ENCODE measurements around the gene KCNK4.
"Not testable (repeated sequence)": the region's sequence is repeated elsewhere in the genome, so short reads cannot be mapped to it uniquely, and the experiment has no call there.

The KCNK4 gene

DNA sequence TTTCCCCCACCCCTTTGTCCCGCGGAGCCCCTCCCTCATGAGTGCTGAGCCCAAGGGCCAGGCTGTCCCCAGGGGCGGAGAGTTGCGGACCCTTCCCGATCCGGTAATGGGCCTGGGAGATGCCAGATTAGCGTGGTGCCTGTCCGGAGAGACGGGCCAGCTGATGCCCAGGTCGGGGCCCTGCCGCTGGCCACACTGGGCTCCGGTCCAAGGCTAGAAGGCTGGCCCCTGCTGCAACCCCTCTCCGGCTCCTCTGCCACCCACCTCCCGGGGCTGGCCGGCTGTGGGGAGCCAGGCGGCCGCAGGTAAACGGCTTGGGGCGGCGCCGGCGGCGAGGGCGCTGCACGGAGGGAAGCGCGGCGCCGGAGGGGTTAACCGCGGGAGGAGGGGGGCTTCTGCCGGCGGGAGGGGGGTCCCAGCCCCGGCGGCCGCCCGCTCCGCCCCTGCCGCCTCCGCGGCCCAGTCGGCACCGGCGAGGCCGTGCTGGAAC is at the start of gene KCNK4:
Gene KCNK4, plus strand, starts transcription at position 41 of the 490 bp plus-strand sequence. CDS start 1,717 bp downstream, outside the sequence.
- DNase-seq, result no peak

DNA sequence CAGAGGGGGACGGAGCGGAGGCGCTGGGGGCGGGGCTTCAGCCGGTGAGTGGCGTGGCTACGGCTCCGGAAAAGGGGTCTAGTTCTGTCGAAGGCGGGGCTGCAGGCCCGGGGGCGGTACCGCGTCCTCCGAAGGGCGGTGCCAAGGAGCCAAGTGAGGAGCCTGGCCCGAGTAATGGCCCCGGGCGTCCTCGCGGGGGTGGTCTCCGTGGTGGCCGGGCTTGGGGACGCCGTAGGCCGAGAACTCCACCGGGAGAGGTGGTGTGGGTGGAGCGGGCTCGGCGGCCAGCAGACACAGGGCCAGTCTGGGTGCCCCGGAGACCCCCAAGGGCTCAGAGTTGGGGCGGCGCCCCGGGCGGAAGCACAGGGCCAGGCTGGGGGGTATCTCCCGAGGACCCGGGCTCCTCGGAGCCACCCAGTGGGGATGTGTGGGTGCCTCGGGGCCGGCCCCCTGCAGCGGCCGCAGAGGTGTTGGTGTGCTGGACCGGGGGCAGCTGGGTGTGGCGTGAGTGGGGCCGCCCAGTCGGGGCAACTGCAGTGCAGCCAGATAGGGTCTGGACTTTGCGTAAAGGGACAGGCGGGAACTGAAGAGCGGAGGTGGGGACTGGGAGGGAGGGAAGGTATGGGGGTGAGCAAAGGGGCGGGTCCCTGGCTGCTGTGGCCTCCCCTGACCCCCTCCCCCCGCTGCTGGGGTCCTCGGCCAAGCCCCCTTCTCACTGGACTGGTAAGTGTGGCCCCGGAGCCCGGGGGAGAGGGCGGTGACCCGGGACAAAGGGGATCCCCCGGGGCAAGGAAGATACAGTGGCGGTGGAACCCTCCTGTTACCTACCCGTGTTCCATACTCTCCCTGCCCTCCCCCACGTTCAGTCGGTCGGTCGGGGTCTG is 49.4 kb upstream of the KCNK4 start:
- no peak for DNase-seq

DNA sequence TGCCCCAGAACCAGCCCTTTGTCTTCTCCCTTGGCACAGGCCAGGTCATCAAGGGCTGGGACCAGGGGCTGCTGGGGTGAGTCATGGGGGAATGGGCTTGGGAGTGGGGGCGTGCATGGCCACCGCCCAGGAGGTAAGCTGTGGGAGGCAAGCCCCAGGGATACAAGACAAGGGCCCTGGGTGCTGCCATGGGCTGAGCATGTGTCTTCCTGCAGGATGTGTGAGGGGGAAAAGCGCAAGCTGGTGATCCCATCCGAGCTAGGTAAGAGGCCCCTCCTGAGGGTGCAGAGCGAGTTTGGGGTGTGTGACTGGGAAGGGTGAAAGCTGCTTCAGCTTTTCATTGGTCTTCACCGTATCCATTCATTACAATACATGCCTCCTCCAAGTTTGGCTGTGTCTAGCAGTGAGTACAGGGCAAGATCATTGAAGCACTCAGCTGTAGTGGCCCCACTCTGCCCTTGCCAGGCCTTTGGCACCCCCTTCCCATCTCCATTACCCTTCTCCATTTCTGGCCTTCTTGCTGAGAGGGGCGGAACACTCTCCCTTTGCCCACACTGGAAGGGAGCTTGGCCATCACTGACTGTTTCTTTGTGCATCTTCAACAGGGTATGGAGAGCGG is 47.8 kb upstream of the KCNK4 start:
- DNase-seq, result no peak

DNA sequence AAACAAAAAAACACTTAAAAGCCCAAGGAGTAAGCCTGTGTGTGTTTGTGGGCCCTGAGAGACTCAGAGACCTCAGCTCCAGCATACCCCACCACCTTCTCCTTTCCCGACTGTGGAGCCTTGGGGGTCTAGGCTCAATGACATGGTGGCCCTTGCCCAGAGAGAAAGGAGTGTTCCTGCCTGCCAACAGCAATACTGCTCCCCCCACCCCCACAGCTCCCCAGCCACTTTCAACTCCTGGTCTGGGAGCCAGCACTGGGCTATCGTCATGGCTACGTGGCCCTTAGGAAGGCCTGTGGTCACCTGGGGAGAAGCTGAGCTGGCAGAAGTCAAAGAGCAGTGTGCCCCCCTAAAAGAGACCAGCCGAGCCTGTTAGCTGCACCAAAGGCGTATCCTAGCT is 47.0 kb upstream of the KCNK4 start:
- DNase-seq, result no peak

DNA sequence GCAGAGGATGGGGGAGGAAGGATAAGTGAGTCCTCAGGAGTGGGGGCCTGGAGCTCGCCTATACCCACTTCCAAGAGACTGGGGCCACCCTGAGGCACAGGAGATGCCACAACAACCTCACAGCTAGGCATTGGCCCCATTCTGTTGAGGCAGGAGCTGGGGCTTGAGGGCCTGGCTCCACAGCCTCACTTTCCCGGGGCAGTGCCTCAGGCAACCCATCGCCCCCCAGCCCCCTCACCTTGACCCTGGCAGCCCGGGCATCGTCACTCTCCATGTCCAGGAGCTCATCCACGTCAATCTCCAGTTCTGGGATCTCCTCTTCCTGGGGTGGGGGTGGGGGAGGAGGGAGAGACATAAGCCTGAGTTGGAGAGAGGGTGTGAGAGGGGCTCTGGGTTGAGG is 46.1 kb upstream of the KCNK4 start:
- DNase-seq, result no peak

DNA sequence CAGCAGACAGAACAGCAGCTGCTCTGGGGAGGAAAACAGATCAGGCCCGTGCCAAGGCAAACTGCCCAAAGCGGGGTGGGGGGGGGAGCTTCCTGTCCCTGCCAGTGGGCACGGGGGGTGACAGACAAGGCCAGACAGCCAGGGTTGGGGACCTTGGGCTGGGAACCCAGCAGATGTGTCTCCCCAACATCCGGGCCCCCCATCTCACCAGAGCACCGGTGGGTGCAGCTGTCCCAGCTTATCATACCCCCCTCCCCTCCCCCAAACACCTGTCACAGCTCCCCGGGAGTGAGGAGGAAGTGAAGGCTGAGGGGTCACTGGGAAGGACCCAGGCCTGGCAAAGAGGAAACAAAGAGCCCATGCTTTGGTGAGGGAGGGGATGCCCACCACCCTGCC is 45.7 kb upstream of the KCNK4 start:
- DNase-seq, result peak; percentile 62 to 75

DNA sequence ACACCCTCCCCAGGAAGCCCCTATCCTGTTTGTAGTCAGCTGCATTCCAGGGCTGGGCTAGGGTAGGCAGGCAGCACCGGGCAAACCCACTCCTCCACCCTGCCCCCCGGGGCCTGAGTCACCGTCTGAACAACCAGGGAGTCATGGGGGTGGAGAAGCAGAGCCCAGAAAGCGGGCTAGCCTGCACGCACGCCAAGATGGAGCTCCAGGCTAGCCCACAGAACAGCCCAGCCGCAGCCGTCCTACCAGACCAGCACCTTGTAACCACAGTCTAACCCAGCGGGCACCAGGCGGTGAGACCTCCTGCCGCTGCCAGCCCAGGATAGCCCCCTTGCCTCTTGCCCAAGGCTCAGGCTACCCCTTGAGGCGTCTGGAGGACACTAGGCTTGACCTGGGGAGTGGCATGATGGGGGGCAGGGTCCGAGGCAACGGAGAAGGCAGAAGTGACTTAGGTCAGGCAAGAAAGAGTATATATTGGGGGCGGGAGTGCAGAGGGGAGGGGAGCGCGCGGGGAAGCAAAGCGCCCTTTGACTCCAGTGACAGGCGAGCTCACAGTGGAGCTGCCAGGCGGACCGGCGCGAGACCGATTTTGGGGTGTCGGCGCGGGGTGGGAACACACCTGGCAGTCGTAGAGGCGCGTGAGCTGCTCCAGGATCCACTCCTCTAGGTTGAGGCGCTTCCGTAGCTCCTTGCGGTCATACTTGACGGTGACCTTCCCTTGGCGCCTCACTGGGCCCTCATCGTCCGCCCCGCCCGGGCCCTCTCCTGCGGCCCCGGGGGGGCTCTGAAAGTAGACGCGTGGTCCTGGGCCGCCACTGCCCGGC is 45.1 kb upstream of the KCNK4 start:
- DNase-seq, result peak; percentile 25 to 60

DNA sequence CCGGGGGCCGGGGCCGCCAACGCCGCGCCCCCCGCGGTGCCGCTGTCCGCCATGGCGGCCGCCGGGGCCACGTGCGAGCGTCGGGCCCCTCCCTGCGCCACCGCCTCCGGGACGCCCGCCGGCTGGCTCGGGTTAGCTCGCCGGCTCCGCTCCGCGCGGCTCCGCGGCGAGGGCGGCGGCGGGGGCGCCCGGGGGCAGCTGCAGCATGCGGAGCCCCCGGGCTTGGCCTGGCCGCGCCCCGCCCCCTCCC is 44.6 kb upstream of the KCNK4 start:
- not testable (repeated sequence) for DNase-seq

DNA sequence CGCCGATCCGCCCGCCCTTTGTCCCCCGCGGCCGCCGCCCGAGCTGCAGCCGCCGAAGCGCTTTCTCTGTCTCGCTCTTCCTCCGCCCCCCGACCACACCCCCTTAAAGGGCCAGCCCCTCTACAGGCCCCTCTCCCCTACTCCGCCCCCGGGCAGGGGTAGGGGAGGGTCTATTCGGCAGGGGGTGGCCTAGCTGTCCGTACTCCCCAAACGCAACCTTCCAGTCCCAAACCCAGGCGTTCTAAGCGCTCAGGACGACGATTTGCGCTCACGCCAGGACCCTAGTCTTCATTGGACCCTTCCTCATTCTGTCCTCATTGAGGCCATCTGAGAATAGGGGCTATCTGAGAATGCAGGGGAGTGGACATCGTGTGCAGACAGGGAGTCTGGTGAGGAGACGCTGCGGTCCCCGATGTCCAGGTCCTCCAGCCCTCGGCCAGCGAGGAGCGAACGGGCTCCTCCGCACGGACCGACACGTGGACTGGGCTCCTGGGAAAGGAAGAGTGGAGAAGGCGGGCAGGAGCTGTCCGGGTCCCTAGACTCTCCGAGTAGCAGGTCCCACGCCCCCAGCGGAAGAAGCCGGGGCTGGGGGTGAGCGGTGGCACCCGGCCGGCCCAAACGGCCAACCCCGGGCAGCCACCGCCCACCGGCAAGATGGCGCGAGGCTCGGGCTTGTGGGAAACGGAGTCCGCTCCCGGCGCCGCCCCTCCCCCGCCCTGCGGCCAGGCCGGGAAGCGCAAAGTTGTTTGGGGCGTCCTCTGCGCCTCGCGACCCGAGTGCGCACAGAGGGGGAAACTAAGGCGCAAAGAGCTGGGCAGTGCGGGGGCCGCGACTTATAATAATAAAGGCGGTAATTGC is 44.0 kb upstream of the KCNK4 start, which contains the start of gene PPP1R14B:
Gene PPP1R14B, minus strand, starts transcription at position 73 of the 858 bp plus-strand sequence. CDS start 270 bp downstream, outside the sequence.
- DNase-seq, result peak; percentile 74 to 81

DNA sequence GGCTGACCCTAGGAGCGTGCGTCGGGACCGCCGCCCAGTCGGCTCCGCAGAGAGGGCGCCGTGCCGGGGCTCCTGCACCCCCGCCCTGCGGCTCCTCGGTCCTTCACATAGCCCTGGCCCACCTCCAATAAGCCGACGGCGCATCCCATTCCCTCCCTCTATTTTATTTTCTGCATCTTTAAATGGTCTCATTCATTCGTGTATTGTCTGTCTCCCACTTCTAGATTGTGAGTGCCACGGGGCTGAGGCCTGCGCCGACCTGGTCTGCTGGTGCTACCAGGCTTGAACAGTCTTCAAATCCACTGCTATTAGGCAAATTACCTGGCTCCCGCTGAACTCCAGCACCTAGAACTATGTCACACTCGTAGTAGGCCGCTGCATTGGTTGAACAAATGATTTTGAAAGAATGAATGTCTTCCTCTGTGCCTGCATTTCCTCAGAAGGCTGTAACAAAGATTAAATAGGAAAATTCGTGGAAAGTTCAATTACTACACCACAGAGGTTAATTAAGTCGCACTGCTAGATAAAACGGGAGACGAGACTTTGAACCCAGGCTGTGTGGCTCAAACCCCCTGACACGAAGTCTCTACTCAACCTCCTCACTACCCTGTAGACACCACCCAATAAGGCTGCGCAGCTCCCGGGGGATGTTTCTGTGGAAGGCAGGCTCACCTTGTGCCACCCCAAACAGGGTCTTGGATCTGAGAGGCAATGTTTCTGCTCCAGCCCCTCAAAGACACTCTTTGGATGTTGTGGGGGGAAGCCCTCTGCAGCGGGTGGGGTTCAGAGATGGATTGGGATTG is 43.2 kb upstream of the KCNK4 start:
- DNase-seq, result no peak

DNA sequence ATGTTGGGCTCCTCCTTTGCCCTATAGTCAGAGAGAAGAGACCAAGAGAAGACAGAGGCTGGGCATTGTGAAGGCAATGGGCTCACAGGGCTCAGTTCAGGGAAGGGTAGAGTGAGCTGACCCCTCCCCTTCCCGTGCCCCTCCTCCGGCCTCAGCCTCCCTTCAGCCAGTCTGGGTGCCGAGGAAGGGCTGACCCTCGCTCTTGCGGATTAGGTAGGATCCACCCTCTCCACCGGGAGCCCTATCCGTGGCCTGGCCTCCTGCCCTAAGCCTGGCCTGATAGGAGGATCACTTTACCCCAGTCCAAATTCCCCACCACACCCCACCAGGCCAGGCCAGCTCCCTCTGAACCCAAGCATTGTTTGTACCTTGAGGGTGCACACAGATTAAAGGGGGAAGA is 42.5 kb upstream of the KCNK4 start:
- no peak for DNase-seq

DNA sequence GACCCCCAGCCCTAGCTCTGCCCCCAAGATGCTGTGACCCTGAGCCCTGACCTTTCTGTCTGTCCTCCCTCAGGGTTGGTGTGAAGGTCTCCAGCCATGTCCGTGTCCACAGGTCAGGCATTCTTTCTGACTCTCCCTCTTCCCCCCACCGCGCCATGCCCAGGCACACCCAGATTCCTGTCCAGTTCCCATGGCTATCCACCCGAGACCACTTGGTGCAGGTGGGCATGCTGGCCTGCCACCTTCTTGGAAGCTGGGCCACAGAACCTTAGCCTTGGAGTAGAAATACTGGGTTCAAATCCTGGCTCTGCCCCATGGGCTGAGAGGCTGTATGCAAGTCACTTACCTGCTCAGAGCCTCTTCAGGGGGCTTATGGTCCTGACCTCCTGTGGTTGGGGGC is 42.1 kb upstream of the KCNK4 start:
- no peak for DNase-seq

DNA sequence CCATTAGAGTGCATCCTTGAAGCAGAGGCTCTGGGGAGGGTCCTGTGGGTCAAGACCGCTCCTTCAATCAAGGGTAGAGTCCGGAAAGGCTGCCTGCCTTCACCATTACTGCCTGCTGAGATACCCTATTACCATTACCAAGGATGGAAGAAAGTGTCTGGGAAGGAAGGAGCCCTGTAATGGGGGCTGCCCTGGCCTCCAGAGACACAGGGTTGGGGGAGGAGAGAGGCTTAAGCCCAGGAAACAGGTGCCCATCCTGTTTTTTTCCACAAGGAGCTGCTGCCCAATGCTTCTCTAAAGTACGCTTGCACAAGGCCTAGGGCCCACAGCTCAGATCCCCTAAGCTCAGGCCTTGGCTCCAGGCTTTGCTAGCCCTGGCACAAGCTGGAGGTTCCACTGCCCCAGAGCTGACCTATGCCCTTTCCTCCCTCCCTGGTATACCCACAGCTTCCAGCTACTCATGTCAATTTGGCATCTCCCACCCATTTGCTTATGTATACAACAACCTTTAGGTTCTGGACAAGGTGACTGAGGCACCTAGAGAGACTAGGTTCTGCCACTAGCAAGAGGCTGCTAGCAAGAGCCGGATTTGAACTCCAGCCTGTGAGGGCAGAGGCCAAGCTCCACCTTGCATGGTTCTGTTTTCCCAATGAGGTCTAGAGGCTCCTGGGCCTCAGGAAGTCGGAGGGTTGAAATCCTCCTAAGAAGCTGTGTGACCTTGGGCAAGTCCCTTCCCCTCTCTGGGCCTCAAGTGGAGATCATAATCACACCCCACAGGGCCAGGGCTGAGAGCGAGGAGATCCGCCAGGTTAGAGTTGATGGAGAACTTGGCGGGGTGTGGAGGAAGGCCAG is 41.3 kb upstream of the KCNK4 start:
- no peak for DNase-seq

DNA sequence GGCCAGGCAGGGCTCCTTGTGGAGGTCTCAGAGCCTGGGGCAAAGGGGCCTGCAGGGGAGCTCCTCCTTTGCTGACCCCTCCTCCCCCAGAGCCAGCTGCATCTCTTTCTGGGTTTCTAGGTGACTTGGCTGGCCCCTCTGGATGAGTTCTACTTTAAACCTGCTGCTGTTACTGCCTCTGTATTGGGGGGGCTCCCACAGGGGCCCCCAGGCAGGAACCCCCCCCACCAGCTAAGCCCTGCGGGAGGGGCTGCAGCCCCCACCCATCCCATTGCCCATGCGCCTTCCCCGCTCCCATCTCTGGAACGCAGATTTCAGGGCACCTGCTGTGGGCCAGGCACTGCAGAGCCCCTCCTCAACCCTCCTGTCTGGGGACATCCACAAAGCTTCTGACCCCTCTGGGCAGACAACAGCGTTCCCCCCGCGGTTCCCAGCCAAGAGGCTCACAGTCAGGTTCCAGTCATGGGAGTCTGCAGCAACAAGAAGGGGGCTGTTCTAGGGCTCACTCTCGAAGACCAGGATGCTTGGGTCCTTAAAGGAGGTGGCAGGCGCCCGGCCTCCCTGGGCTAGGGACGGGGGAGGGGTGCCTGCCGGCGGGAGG is 40.6 kb upstream of the KCNK4 start:
- DNase-seq, result no peak

DNA sequence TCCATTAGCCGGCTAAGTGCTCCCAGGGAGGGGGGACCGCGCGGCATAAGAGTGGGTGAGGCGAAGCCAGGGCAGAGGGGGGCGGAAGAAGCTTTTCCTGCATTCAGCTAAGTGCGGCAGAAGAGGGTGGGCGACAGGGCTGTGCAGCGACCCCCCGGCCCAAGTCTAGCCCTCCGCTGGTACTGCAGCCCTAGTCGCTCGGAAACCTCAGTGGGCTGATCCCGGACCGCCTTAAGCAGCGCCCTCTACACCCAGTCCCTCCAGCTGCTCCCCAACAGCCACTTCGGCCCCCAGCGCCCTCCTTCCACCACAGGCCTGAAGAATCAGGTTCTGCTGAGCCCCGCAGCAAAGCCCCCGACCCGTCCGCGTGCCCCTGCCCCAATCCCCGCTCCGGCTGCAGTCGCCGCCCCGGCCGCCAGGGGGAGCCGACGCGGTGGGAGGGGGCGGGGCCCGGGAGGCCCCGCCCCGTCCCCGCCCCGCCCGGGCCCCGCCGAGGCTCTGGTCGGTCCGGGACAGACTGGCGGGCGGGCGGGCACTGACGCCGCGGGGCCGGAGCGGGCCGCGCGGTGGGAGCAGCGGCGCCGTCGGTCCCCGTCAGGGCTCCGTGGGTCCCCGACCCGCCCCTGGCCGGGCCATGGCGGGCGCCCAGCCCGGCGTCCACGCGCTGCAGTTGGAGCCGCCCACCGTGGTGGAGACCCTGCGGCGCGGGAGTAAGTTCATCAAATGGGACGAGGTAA is 39.9 kb upstream of the KCNK4 start, which contains the start of gene PLCB3:
Gene PLCB3, plus strand, starts transcription at position 515 of the 737 bp plus-strand sequence. Its CDS starts 120 bp downstream, at position 635.
- peak; percentile 19 to 31 for DNase-seq

DNA sequence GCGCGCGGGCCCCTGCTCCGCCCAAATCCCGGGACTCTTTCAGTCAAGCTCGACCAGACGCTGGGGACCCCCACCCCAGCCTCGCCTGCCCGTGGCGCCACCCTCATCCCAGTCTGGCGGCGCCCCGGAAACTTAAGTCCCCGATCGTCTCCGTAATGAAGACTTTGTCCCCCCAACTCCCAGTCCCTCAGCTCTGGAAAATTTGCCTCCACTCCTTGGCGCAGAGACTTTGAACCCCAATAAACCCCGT is 39.4 kb upstream of the KCNK4 start:
- DNase-seq, result no peak

DNA sequence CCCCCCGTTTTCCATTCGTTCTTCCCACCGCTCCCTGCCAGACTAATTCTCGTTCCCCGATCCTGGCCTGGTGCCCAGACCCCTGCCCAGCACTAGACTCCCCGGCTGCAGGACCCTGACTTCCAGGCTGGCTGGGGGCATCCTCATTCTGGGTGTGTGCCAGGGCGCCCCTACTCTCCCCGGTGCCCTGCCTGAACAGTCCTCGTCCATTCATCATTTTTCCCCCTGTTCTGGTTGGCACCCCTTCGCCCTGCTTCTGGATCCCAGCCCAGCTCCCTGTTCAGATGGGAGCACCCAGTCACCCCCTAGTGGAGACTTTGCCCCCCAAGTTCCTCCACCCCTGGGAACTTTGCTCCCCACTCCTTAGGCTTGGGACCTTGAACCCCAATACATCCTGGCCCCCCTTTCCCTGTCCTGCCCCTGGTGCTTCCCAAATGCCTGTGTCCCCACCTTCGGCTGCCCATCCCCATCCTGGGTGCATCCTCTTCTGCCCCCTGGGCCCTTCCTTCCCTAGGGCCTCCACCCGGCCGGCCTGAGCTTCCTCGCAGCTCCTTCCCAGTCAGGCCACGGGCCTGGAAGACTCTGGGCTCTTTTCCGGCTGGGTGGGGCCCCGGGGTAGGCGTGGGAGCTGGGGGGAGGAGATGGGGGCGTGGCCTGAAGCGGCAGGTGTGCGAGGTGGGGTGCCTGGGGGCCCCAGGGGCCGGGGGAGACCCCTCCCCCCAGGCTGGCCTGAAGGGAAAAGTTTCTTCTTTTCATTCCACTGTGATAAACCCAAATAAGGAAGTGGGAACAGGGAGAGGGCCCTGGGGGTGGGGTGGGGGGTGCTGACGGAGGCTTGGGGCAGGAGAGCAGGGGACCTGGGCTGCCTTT is 38.9 kb upstream of the KCNK4 start:
- peak in 1 of 2 experiments; percentile 20 for DNase-seq

DNA sequence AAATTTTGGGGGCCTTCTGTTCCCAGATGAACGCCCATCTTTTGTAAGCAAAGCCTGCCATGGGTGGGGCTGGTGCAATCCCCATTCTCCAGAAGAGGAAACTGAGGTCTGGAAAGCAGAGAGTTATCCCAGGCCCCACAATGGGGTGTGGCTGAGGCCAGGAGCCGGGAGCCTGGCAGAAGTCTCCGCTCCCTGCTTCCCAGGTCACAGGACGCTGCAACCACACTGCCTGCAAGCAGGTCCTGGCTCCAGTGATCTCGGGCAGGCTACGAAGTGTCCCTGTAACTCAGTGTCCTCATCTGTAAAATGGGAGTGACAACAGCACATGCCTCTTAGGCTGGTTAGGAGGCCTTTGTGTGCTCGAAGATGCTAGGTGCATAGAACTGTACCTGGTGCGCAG is 38.1 kb upstream of the KCNK4 start:
- no peak for DNase-seq

DNA sequence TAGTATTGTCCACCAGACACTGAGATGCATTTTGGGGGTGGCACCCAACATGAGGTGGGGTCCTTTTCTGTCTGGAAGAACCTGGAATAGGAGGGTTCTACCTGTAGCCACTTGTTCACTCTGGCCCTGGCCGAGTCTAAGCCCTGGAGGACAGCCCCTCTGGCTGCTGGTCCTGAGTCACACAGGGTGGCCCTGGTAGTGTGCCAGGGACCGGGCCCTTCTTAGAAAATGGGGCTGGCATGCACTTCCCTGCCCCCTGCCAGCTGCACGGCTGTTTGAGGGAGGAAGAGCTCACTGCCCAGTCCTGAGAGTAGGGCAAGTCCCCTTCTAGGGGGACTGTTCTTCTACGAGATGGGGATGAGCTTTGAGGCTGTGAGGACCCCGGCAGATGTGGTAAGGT is 37.6 kb upstream of the KCNK4 start:
- no peak for DNase-seq
